SK-N-SH treated with all-trans-retinoic acid at 6 μM for 48 hours (cell line): ENCODE results near the gene RPP40.

Experiments used
- OSR1 ChIP-seq: fragments of 250-450 bp; sonication (Bioruptor Pico); IDR thresholded peaks from 2 replicates; pipeline ENCODE4 v1.8.0; 2022; ENCODE audit warnings: moderate library complexity, mild to moderate bottlenecking, inconsistent platforms
- TF ChIP-seq, protein P1 (sequence below): fragments of 250-450 bp; sonication (Bioruptor Pico); IDR thresholded peaks from 2 replicates; pipeline ENCODE4 v1.8.0; 2020; ENCODE audit warnings: mild to moderate bottlenecking, moderate library complexity, borderline replicate concordance

DNA sequence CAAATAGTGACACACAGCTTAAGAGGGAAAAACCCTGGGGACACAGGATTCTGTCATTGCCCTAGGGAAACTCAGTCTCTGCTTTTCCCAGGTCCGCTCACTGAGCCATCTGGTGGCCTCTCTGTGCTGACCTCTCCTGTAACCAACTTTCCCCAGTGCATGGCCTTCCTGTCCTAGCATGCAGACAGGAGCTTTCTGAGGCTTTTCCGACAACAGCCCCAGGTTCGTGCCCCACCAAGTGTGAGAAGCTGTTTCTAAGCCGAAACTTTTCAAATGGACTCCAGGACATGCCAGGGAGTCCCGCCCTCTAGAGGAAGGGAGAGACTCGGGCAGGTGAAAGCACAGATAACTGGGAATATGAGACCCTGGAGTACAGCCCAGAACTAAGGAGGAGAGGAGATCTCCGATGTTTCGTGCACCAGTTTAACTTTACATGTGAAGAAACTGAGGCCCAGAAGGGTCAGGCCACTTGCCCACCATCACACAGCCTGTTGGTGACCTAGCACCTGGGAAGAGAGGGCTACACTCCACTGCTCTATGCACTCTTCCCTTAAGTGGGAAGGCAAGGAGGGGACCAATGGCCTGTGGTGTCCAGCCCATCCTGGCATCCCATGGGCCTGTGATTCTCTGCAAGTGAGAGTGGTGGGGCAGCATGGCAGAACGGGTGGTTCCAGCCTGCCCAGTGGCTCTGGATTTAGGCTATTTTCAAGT lies 46.2 kb downstream of the RPP40 start:
- TF ChIP-seq OSR1 (CRISPR knock-in tag) = no peak
- TF ChIP-seq, protein P1, sequence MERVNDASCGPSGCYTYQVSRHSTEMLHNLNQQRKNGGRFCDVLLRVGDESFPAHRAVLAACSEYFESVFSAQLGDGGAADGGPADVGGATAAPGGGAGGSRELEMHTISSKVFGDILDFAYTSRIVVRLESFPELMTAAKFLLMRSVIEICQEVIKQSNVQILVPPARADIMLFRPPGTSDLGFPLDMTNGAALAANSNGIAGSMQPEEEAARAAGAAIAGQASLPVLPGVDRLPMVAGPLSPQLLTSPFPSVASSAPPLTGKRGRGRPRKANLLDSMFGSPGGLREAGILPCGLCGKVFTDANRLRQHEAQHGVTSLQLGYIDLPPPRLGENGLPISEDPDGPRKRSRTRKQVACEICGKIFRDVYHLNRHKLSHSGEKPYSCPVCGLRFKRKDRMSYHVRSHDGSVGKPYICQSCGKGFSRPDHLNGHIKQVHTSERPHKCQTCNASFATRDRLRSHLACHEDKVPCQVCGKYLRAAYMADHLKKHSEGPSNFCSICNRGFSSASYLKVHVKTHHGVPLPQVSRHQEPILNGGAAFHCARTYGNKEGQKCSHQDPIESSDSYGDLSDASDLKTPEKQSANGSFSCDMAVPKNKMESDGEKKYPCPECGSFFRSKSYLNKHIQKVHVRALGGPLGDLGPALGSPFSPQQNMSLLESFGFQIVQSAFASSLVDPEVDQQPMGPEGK (CRISPR knock-in tag) = no peak
